HG03558 (cell line): Measurements from ENCODE around the gene LDLRAD4.

Experiments
- ATAC-seq: cut with Tn5 transposase; IDR thresholded peaks from one replicate; pipeline ENCODE4 v1.9.1; 2021; ENCODE audit warnings: moderate number of reproducible peaks; ENCODE audit not compliant: unreplicated experiment; ENCODE audit errors: extremely low read depth

Gene LDLRAD4

GRCh38 chr18:13378150-13378549 is 159.6 kb downstream of the LDLRAD4 start:
- ATAC-seq: no peak

- no peak for ATAC-seq
These were observed 160.7 kb downstream of the LDLRAD4 start for GRCh38 chr18:13379062-13379865.

- no peak for ATAC-seq
These were observed 161.6 kb downstream of the LDLRAD4 start for GRCh38 chr18:13379930-13380690.

- ATAC-seq: no peak
These were observed 162.1 kb downstream of the LDLRAD4 start for GRCh38 chr18:13380691-13381070.

- no peak for ATAC-seq
These were observed 162.8 kb downstream of the LDLRAD4 start for GRCh38 chr18:13381331-13381730.

- no peak for ATAC-seq
These were observed 163.4 kb downstream of the LDLRAD4 start for GRCh38 chr18:13381944-13382365.

- ATAC-seq: no peak
These were observed 163.9 kb downstream of the LDLRAD4 start for GRCh38 chr18:13382366-13382953.

GRCh38 chr18:13382954-13383827 is 164.6 kb downstream of the LDLRAD4 start:
- no peak for ATAC-seq

- ATAC-seq: no peak
These were observed 168.6 kb downstream of the LDLRAD4 start for GRCh38 chr18:13386891-13387801.

- ATAC-seq: no peak
These were observed 169.4 kb downstream of the LDLRAD4 start for GRCh38 chr18:13387855-13388548.

- no peak for ATAC-seq
These were observed 170.3 kb downstream of the LDLRAD4 start for GRCh38 chr18:13388586-13389490.

- no peak for ATAC-seq
These were observed 171.1 kb downstream of the LDLRAD4 start for GRCh38 chr18:13389491-13390131.

- no peak for ATAC-seq
These were observed 171.6 kb downstream of the LDLRAD4 start for GRCh38 chr18:13390196-13390595.

GRCh38 chr18:13390711-13391110 is 172.2 kb downstream of the LDLRAD4 start:
- ATAC-seq: no peak

- no peak for ATAC-seq
These were observed 173.6 kb downstream of the LDLRAD4 start for GRCh38 chr18:13392029-13392750.

GRCh38 chr18:13392899-13393298 is 174.3 kb downstream of the LDLRAD4 start:
- ATAC-seq: no peak
